DMS153 (cell line): ENCODE data around the gene ELF5.

Source experiments
- DNase-seq: peaks from one replicate; lab custom pipeline; 2025; lab: John Stamatoyannopoulos, UW

The ELF5 gene

DNA sequence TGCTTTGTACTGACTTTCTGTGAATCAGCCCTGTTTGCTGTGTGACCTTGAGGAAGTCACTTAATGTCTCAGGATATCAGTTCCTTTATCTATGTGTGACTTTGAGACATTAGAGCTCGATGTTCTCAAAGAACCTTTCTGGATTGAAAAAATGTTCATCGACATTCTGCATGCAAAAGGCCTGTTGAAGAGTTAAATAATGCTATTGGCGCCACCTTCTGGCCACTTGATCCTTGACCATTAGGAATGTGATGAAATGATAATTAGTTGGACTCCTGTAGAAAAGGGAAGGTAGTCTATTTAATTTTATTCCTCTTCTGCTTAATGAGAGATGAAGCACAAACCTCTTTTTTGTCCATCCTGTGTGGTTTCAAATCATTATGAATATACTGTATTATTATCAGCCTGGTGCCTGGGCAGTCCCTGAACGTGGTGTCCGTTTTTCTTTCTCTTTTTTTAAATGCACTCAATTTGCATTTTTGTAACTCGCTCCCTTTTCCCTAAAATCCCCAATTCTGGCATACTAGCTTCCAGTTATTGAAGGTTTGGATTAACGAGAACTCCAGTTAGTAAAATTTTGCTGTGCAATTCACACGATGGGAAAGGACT is 20.7 kb downstream of the ELF5 start:
- DNase-seq, result peak; percentile 29

DNA sequence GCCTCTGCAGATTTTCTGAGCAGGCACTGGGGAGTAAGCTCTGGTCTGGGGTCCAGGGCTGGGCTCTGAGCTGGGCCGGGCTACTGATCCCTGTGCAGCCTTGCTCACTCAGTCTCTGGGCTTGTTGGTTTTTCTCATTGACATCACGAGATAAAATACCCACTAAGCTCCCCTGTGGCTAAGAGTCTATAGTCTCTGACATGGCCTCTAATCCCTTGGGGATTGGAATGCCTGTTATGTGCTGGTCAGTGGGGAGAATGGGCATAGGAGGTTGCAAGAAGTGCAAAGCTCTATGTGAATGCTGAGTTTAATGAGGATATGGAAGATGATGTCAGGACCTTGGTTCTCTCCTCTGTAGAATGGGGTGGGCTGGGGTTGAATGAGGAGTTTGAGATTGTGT is 23.3 kb downstream of the ELF5 start:
- no peak for DNase-seq

- DNase-seq, result no peak
These were observed 24.6 kb downstream of the ELF5 start for GRCh38 chr11:34488855-34489557.

DNA sequence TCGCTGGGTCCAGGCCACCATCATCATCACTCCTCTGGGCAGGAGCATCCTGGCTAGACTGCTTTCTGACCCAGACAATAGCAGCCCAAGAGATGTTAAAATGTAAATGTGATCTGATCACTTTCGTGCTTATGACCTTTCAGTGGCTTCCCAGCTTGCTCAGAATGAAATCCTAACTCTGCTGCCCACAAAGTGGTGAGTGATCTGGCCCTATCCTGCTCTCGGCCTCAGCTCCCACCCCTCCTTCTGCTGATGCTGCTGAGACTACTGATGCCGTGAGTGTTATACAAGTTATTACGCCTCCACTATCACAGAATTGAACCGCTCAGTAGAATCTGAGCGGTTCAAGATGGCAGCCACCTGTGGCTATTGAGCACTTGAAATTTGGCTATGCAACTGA is 26.2 kb downstream of the ELF5 start:
- DNase-seq, result no peak

DNA sequence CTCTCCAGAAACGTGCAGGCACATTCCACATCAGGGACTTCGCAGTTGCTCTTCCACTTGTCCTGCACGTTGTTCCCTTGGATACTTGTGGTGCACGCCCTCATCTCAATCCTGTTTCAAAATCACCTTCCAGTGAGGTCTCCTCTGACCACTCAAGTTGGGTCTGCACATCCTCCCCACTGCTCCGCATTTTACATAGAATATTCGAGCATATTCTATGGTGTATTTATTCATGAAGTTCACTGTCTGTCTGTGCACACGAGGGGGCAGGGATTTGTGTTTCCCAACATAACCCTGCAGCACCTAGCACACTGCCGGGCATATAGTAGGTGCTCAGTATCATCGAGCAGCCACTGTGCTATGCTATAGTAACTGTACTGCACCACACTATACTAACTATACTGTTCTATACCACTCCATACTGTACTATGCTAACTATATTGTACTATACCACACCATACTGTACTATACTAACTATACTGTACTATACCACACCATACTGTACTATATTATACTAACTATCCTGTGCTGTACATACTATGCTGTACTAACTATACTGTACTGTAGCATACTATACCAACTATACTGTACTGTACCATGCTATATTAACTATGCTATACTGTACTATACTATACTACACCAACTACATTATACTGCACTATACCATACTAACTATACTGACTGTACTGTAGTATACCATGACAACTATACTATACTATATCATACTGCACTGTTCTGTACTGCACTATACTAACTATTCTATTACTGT is 30.3 kb downstream of the ELF5 start:
- no peak for DNase-seq

- DNase-seq, result no peak
These were observed 32.3 kb downstream of the ELF5 start for GRCh38 chr11:34481307-34481706.

- no peak for DNase-seq
These were observed 33.3 kb downstream of the ELF5 start for GRCh38 chr11:34480314-34480713.

DNA sequence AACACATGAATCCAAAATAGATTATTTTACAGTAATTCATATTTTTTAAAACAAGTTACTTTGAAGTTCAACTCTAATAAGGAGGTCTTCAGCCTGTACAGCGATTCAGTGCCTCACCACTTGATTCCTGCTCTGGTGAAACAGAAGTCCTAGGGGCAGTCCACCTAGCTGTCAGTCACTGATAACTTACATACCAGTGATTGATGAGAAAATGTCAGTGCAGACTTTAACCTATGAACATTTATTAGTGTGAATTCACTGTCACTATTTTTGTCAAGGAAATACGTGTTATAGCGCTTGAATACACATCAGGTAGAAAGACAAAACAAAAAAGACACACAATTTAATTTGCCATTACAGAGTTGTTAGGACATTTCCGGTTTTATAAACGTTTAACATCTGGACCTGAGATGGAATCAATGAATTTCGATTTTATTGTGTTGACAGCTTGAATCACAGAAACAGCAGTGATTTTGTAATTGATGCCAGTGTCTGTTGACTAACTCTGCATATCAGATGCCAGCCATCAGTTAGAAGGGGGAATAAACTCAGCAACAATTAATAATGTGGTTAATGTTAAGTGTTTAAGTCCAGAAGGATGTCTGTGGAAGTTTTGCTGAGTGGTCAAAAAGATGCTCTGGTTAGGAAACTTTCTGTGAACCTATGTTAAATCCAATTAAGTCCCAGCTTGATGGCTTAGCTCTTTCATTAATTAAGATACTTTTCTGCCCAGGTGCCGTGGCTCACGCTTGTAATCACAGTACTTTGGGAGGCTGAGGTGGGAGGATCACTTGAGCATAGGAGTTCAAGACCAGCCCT is 34.5 kb downstream of the ELF5 start:
- DNase-seq, result no peak

DNA sequence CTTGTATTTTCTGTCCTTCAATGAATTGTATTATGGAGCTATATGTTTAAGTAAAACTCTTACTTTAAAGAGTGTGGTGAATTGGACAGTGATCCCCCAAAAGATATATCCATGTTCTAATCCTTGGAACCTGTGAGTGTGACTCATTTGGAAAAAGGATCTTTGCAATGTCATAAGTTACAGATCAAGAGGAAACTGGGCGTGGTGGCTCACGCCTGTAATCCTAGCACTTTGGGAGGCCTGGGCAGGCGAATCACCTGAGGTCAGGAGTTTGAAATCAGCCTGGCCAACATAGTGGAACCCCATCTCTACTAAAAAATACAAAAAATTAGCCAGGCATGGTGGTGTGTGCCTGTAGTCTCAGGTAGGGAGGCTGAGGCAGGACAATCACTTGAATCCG is 36.7 kb downstream of the ELF5 start:
- no peak for DNase-seq

GRCh38 chr11:34475656-34476055 is 37.9 kb downstream of the ELF5 start:
- no peak for DNase-seq

- no peak for DNase-seq
These were observed 39.9 kb downstream of the ELF5 start for GRCh38 chr11:34473603-34474169.

GRCh38 chr11:34468209-34468841 is 45.3 kb downstream of the ELF5 start:
- peak; percentile 5 for DNase-seq

GRCh38 chr11:34466802-34467488 is 46.6 kb downstream of the ELF5 start:
- DNase-seq, result no peak

DNA sequence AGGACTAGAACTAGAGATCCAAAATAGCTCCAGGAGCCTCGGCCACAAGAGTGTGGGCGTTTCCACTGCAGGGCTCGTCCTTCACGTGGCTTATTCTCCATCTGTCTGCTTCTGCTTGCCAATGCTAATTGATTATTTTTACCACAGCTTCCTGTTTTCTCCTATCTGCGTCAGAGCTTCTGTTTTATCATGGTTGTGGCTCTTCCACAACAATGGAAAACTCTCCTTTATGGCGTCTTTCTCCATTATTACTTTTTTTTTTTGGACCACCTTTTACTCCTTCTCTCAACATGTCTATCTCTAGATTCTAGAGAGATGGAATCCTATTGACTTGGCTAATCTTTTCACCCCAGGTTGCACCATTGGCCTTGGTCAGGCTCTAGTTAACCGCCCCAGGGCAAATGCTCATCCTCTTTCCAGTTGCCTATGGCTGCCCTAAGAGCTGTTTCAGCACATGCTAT is 49.0 kb downstream of the ELF5 start:
- DNase-seq, result no peak

DNA sequence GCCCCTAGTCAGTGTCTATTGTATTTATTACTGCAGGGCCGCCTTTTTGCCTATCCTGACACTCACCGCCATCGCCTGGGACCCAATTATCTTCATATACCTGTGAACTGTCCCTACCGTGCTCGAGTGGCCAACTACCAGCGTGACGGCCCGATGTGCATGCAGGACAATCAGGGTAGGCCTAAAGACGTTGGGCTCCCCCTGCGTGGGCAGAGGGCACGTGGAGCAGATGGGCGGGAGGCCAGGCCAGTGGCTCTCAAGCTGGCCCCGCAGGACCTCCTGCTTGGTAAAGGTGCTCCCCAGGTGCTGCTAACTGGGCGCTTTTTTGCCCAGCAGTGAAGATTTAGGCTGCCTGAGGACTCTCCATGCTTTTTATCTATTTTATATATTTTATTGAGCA is 52.4 kb downstream of the ELF5 start:
- DNase-seq, result no peak

DNA sequence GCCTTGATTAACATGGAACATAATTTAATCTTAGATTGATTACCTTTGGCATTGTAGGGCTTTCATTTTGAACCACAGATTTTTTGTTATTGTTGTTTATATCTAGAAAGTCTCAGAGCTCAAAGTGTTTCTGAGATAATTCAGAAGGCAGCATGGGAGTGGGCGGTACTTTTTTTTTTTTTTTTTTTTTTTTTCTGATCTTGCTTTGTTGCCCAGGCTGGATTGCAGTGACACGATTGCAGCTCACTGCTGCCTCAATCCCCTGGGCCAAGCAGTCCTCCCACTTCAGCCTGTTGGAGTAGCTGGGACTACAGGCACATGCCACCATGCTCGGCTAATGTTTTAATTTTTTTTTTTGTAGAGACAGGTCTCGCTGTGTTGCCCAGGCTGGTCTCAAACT is 53.3 kb downstream of the ELF5 start:
- no peak for DNase-seq

DNA sequence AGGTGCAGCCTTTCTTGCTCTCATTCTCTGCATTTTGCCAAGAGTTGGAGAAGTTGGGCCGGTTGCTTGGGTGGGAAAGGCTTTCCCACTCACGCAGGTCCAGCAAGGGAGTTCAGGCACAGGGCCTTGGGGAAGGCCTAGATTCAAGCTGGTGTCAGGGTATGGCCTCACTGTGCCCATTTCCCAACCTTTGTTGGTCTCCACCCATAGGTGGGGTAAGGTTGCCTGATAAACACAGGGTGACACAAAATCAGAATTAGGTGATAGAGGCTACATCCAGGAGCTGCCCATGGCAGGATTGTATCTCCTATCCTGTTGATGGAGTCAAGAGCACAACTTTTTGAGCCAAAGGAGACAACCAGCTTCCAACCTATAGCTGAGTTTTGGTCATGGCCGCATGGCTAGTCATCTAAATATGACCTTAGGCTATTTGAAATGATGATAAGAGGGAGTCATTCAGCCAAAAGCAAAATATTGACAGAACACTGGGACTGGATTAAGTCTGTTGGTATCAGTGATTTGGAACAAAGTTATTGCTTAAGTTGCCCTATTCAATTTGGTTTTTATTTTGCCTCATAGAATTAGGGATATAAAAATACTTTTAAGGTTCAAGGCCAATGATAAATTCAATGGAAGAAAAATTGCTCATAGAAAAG is 54.0 kb downstream of the ELF5 start:
- no peak for DNase-seq

GRCh38 chr11:34458525-34458924 is 55.1 kb downstream of the ELF5 start:
- no peak for DNase-seq

DNA sequence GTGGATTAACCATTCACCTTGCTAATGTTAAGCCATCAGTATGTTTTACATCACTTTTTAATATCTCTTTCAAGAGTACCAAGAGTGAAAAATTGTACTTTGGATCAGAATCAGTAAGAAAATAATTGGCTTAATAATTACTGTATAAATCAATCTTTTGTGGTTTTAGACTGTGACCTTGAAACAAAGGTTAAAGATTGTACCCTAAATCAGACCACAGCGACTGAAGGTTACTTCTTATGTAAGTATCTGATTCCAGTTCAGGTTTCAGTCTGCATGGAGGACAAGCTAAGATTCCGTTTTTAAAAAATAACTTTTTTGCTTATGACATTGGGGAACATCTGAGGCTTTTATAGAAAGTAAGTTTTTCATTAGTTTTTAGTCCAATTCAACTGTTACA is 56.0 kb downstream of the ELF5 start:
- DNase-seq, result no peak

GRCh38 chr11:34454308-34455032 is 59.1 kb downstream of the ELF5 start:
- no peak for DNase-seq
